ENCODE results near the gene TTC28. TPM values are rescaled to one million over a fixed set of nuclear protein-coding genes. Genes with fewer than 3 reads are reported as not detected.

Gene TTC28
- total and polyA plus RNA-seq, 7 experiments from 2014 or later = 0.50 to 8.3 (median 4.2) TPM

DNA sequence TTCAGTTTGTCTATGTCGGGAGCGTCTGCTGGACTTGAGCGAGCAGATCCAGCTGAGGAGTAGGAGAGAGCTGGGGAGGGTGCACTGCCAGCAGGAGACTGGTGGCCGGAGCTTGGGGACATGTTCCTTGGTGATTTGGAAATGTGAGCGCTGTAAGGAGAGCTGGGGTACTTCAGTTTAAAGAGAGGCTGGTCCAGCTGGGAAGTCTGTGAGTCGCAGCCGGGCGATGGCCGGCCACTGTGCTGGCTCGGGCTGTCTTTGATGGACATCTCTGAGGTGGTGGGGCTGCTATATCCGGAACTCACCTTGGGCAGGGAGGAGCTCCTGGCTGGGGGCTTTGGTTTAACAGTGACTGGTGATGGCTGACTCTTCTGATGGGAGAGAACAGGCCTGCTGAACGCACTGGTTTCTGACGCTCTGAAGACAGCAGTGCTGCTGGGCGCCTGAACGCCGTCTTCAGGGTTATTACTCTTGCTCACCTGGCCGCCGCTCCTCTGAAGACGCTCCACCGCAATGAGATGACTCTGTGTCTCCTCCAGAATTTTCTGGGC, 696.9 kb downstream of the TTC28 start:
- no peak overlapping the region for H3K27ac Mint-ChIP-seq
- ATAC-seq = no peak
- POLR2A ChIA-PET = no interaction called here

DNA sequence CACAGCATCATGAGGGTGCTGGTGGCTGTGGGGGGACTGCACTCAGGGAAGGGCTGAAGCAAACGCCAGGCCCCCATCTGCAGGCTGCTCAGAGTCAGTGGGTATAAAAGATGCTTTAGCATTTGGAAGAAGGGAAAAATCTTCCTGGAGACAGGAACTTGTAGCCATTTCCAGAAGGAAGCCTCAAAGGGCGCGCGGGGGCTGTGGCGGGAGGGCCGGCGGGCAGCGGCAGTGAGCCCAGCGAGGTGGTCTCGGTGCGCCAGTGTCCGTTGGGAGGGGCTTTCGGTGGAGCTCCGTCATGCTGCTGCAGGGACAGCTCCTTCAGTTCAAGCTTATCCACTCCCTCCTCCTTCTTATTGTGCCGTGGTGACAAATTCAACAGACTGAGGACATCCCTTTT, 697.5 kb downstream of the TTC28 start:
- no peaks in the 10 kb centered on the region for H3K9me3 Mint-ChIP-seq
- H3K27ac ChIP-seq (ENCODE audit: low read depth, low read length) = no peak overlapping the region
- ChIA-PET POLR2A (no interaction called here), CTCF (no interaction called here)
- no peak overlapping the region for H3K4me3 ChIP-seq (ENCODE audit: low read length)
- intact Hi-C loops (cut with micrococcal nuclease) = no loop called here
- DNase-seq (no peak), ATAC-seq (no peak)
- H3K4me3 Mint-ChIP-seq = no peak overlapping the region
- H3K36me3 Mint-ChIP-seq = peaks cover 0 to 35% (median 5%) of the 10 kb centered on the region in 5 donors
- H3K27me3 Mint-ChIP-seq = no peaks in the 10 kb centered on the region
- no peaks in the 10 kb centered on the region for H3K9me3 ChIP-seq (ENCODE audit: control insufficient read depth in 2 of 3, low read length in 3 of 3)
- no peak overlapping the region for H3K27ac Mint-ChIP-seq
- H3K4me1 Mint-ChIP-seq = peaks cover 0 to 6% (median 0%) of the 10 kb centered on the region in 7 donors
- H3K27me3 ChIP-seq (ENCODE audit: control insufficient read depth in 2 of 2, insufficient read depth in 2 of 2, low read length in 2 of 2) = no peaks in the 10 kb centered on the region
- no peaks in the 10 kb centered on the region for H3K4me1 ChIP-seq (ENCODE audit: control insufficient read depth in 2 of 2, insufficient read depth in 2 of 2, low read length in 2 of 2)
- peaks cover 0 to 22% (median 0%) of the 10 kb centered on the region in 3 experiments for H3K36me3 ChIP-seq (ENCODE audit: control insufficient read depth in 2 of 3, insufficient read depth in 3 of 3, low read length in 3 of 3)

More for the DNA sequence above, 696.9 kb downstream of the TTC28 start:
- Mint-ChIP-seq H3K9me3 (no peaks in the 10 kb centered on the region), H3K4me3 (no peak overlapping the region), H3K27me3 (no peaks in the 10 kb centered on the region), H3K4me1 (peaks cover 0 to 8% (median 0%) of the 10 kb centered on the region in 7 donors), H3K36me3 (peaks cover 0 to 31% (median 5%) of the 10 kb centered on the region in 5 donors)
- H3K4me3 ChIP-seq (ENCODE audit: low read length) = no peak overlapping the region
- CTCF ChIA-PET = no interaction called here
- H3K27ac ChIP-seq (ENCODE audit: low read depth, low read length) = no peak overlapping the region
- intact Hi-C loops (cut with micrococcal nuclease) = no loop called here
- H3K4me1 ChIP-seq (ENCODE audit: control insufficient read depth in 2 of 2, insufficient read depth in 2 of 2, low read length in 2 of 2) = no peaks in the 10 kb centered on the region
- H3K36me3 ChIP-seq (ENCODE audit: control insufficient read depth in 2 of 3, insufficient read depth in 3 of 3, low read length in 3 of 3) = peaks cover 0 to 22% (median 0%) of the 10 kb centered on the region in 3 experiments
- no peaks in the 10 kb centered on the region for H3K27me3 ChIP-seq (ENCODE audit: control insufficient read depth in 2 of 2, insufficient read depth in 2 of 2, low read length in 2 of 2)
- no peak for DNase-seq
- H3K9me3 ChIP-seq (ENCODE audit: control insufficient read depth in 2 of 3, low read length in 3 of 3) = no peaks in the 10 kb centered on the region

- Histone ChIP-seq H3K27me3 (ENCODE audit: control insufficient read depth in 2 of 2, insufficient read depth in 2 of 2, low read length in 2 of 2) (no peaks in the 10 kb centered on the region), H3K36me3 (ENCODE audit: control insufficient read depth in 2 of 3, insufficient read depth in 3 of 3, low read length in 3 of 3) (peaks cover 0 to 22% (median 0%) of the 10 kb centered on the region in 3 experiments), H3K27ac (ENCODE audit: low read depth, low read length) (no peak overlapping the region), H3K4me3 (ENCODE audit: low read length) (no peak overlapping the region), H3K9me3 (ENCODE audit: control insufficient read depth in 2 of 3, low read length in 3 of 3) (no peaks in the 10 kb centered on the region), H3K4me1 (ENCODE audit: control insufficient read depth in 2 of 2, insufficient read depth in 2 of 2, low read length in 2 of 2) (no peaks in the 10 kb centered on the region)
- ChIA-PET POLR2A (no interaction called here), CTCF (no interaction called here)
- H3K27me3 Mint-ChIP-seq = no peaks in the 10 kb centered on the region
- ATAC-seq (no peak), DNase-seq (no peak)
- no peaks in the 10 kb centered on the region for H3K9me3 Mint-ChIP-seq
- H3K27ac Mint-ChIP-seq = no peak overlapping the region
- intact Hi-C loops (cut with micrococcal nuclease) = no loop called here
- peaks cover 0 to 27% (median 4%) of the 10 kb centered on the region in 5 donors for H3K36me3 Mint-ChIP-seq
- H3K4me1 Mint-ChIP-seq = peaks cover 0 to 4% (median 0%) of the 10 kb centered on the region in 7 donors
- no peak overlapping the region for H3K4me3 Mint-ChIP-seq
Measured at GRCh38 chr22:27980424-27981148, 699.1 kb downstream of the TTC28 start.

DNA sequence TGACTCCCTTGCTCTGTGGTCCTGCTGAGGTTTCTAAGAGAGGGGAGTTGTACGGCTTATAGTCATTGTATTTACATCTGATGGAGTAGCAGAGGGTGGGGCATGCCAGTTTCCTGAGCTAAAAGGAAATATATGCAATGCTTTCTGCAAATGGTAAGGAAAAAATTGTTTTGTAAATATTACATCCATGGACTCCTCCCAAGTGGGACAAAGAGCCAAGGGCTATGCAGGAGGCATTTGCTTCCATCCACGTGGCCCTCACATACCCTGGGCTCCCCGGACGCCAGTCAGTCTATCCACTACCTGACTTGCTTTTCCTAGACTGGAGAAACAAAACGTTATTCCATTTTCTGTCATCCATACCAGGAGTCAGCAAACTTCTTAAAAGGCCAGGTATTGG, 700.8 kb downstream of the TTC28 start:
- Histone ChIP-seq H3K4me1 (ENCODE audit: control insufficient read depth in 2 of 2, insufficient read depth in 2 of 2, low read length in 2 of 2) (no peaks in the 10 kb centered on the region), H3K4me3 (ENCODE audit: low read length) (no peak overlapping the region), H3K36me3 (ENCODE audit: control insufficient read depth in 2 of 3, insufficient read depth in 3 of 3, low read length in 3 of 3) (peaks cover 0 to 15% (median 0%) of the 10 kb centered on the region in 3 experiments), H3K9me3 (ENCODE audit: control insufficient read depth in 2 of 3, low read length in 3 of 3) (no peaks in the 10 kb centered on the region), H3K27me3 (ENCODE audit: control insufficient read depth in 2 of 2, insufficient read depth in 2 of 2, low read length in 2 of 2) (no peaks in the 10 kb centered on the region), H3K27ac (ENCODE audit: low read depth, low read length) (no peak overlapping the region)
- DNase-seq (no peak), ATAC-seq (no peak)
- Mint-ChIP-seq H3K9me3 (no peaks in the 10 kb centered on the region), H3K4me3 (no peak overlapping the region), H3K27me3 (no peaks in the 10 kb centered on the region), H3K27ac (no peak overlapping the region), H3K4me1 (peaks cover 0 to 4% (median 0%) of the 10 kb centered on the region in 7 donors), H3K36me3 (peaks cover 0 to 26% (median 0%) of the 10 kb centered on the region in 5 donors)
- POLR2A ChIA-PET = interaction anchor here (0.6 kb wide), 1 partner anchor 9 kb away, joined by 3 read pairs; no protein-coding TSS in a partner anchor
- CTCF ChIA-PET = no interaction called here
- intact Hi-C loops (cut with micrococcal nuclease) = no loop called here

GRCh38 chr22:27978317-27978716, 701.3 kb downstream of the TTC28 start:
- no peak overlapping the region for H3K4me3 Mint-ChIP-seq
- intact Hi-C loops (cut with micrococcal nuclease) = no loop called here
- Histone ChIP-seq H3K27ac (ENCODE audit: low read depth, low read length) (no peak overlapping the region), H3K9me3 (ENCODE audit: control insufficient read depth in 2 of 3, low read length in 3 of 3) (no peaks in the 10 kb centered on the region), H3K27me3 (ENCODE audit: control insufficient read depth in 2 of 2, insufficient read depth in 2 of 2, low read length in 2 of 2) (no peaks in the 10 kb centered on the region), H3K4me3 (ENCODE audit: low read length) (no peak overlapping the region), H3K4me1 (ENCODE audit: control insufficient read depth in 2 of 2, insufficient read depth in 2 of 2, low read length in 2 of 2) (no peaks in the 10 kb centered on the region), H3K36me3 (ENCODE audit: control insufficient read depth in 2 of 3, insufficient read depth in 3 of 3, low read length in 3 of 3) (peaks cover 0 to 12% (median 0%) of the 10 kb centered on the region in 3 experiments)
- H3K4me1 Mint-ChIP-seq = peaks cover 0 to 4% (median 0%) of the 10 kb centered on the region in 7 donors
- ChIA-PET POLR2A (interaction anchor here (0.6 kb wide), 1 partner anchor 8 kb away, joined by 3 read pairs; no protein-coding TSS in a partner anchor), CTCF (no interaction called here)
- peaks cover 0 to 22% (median 0%) of the 10 kb centered on the region in 5 donors for H3K36me3 Mint-ChIP-seq
- no peaks in the 10 kb centered on the region for H3K9me3 Mint-ChIP-seq
- DNase-seq = no peak
- H3K27me3 Mint-ChIP-seq = no peaks in the 10 kb centered on the region
- no peak overlapping the region for H3K27ac Mint-ChIP-seq
- ATAC-seq = no peak

GRCh38 chr22:27976586-27976985, 703.1 kb downstream of the TTC28 start:
- peaks cover 0 to 4% (median 0%) of the 10 kb centered on the region in 7 donors for H3K4me1 Mint-ChIP-seq
- Histone ChIP-seq H3K9me3 (ENCODE audit: control insufficient read depth in 2 of 3, low read length in 3 of 3) (no peaks in the 10 kb centered on the region), H3K27ac (ENCODE audit: low read depth, low read length) (no peak overlapping the region), H3K4me3 (ENCODE audit: low read length) (no peak overlapping the region), H3K27me3 (ENCODE audit: control insufficient read depth in 2 of 2, insufficient read depth in 2 of 2, low read length in 2 of 2) (no peaks in the 10 kb centered on the region), H3K4me1 (ENCODE audit: control insufficient read depth in 2 of 2, insufficient read depth in 2 of 2, low read length in 2 of 2) (no peaks in the 10 kb centered on the region), H3K36me3 (ENCODE audit: control insufficient read depth in 2 of 3, insufficient read depth in 3 of 3, low read length in 3 of 3) (no peaks in the 10 kb centered on the region)
- POLR2A ChIA-PET = no interaction called here
- H3K27me3 Mint-ChIP-seq = no peaks in the 10 kb centered on the region
- no peaks in the 10 kb centered on the region for H3K9me3 Mint-ChIP-seq
- DNase-seq (no peak), ATAC-seq (no peak)
- intact Hi-C loops (cut with micrococcal nuclease) = no loop called here
- H3K36me3 Mint-ChIP-seq = peaks cover 0 to 14% (median 3%) of the 10 kb centered on the region in 5 donors
- no peak overlapping the region for H3K4me3 Mint-ChIP-seq
- CTCF ChIA-PET = no interaction called here
- no peak overlapping the region for H3K27ac Mint-ChIP-seq
